ENCODE data around the gene FAM53A.

The FAM53A gene

DNA sequence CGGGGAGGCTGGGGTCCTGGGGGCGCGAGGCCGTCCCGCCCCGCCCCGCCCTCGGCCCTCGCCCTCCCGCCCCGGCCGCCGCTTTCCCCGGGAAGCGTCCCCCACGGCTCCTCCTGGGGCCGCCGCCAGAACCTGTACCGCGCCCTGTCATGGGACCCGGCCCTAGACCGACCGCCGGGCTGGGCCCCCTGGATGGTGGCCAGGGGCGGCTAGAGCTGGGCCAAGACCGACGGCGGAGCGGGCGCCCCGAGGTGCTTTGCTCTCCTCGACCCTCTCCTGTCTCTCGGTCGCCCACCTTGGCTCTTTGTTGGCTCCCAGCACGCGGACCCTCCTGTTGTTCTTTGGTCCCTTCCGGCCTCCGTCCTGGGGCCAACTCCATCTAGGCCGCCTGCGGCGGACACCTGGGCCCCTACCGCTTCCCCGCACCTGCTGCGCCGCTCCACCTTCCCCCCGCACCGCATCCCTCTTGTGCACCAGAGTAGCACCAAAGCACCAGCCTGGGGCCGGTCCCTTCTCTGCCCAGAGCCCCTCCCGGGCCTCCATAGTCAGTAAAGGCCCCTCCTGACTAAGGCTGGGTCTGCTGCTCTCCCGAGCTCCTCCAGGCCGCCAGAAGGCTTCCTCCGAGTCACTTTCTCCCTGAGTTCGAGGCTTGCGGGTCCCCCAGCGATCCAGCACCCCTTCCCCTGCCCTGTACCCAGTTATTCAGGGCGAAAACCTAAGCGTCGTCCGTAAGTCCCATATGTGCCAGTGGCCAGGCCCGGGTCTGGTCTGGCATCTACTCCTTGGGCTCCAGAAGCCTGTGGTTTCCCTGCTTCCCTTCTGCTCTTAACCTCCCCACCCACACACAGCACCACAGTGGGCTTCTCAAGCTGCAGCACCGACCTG lies 37.8 kb upstream of the FAM53A start:
- no peaks in the 10 kb centered on the region for H3K27me3 ChIP-seq
- TF ChIP-seq CTCF (IDR thresholded peaks at IDR 0.05) = no peak
- peak overlapping the region; percentile 82 to 90 for H3K4me3 ChIP-seq (ENCODE audit: low read depth in 1 of 2, low read length in 1 of 2)
- peak overlapping the region; percentile 98 for H3K27ac ChIP-seq
- no peaks in the 10 kb centered on the region for H3K9me3 ChIP-seq
- H3K36me3 ChIP-seq = peaks cover 26% of the 10 kb centered on the region
- peaks cover 72 to 78% of the 10 kb centered on the region in 2 experiments for H3K4me1 ChIP-seq (ENCODE audit: control insufficient read depth in 1 of 2, insufficient read depth in 1 of 2, low read depth in 1 of 2, low read length in 1 of 2)

GRCh38 chr4:1721003-1721665 lies 37.0 kb upstream of the FAM53A start, which contains the start of the genes TACC3 and TMEM129:
Gene TACC3, plus strand, starts transcription at chr4:1721521. Its CDS starts 1,901 bp downstream, at chr4:1723422.
Gene TMEM129, minus strand, starts transcription at chr4:1721323. Its CDS starts 486 bp downstream, at chr4:1720837.
- Histone ChIP-seq H3K4me3 (ENCODE audit: low read depth in 1 of 2, low read length in 1 of 2) (peak within 1 kb of the TSS; percentile 82 to 90), H3K9me3 (no peaks in the 10 kb centered on the region), H3K36me3 (peaks cover 30% of the 10 kb centered on the region), H3K27ac (peak within 1 kb of the TSS; percentile 98), H3K4me1 (ENCODE audit: control insufficient read depth in 1 of 2, insufficient read depth in 1 of 2, low read depth in 1 of 2, low read length in 1 of 2) (peaks cover 66 to 74% of the 10 kb centered on the region in 2 experiments), H3K27me3 (no peaks in the 10 kb centered on the region)
- no peak for TF ChIP-seq CTCF (IDR thresholded peaks at IDR 0.05)

GRCh38 chr4:1720163-1720983 lies 36.3 kb upstream of the FAM53A start:
- Histone ChIP-seq H3K4me1 (ENCODE audit: control insufficient read depth in 1 of 2, insufficient read depth in 1 of 2, low read depth in 1 of 2, low read length in 1 of 2) (peaks cover 66 to 74% of the 10 kb centered on the region in 2 experiments), H3K27me3 (no peaks in the 10 kb centered on the region), H3K27ac (peak overlapping the region; percentile 98), H3K36me3 (peaks cover 24% of the 10 kb centered on the region), H3K9me3 (no peaks in the 10 kb centered on the region), H3K4me3 (ENCODE audit: low read depth in 1 of 2, low read length in 1 of 2) (peak overlapping the region; percentile 82 to 90)
- peak; percentile 6 for TF ChIP-seq CTCF (IDR thresholded peaks at IDR 0.05)

DNA sequence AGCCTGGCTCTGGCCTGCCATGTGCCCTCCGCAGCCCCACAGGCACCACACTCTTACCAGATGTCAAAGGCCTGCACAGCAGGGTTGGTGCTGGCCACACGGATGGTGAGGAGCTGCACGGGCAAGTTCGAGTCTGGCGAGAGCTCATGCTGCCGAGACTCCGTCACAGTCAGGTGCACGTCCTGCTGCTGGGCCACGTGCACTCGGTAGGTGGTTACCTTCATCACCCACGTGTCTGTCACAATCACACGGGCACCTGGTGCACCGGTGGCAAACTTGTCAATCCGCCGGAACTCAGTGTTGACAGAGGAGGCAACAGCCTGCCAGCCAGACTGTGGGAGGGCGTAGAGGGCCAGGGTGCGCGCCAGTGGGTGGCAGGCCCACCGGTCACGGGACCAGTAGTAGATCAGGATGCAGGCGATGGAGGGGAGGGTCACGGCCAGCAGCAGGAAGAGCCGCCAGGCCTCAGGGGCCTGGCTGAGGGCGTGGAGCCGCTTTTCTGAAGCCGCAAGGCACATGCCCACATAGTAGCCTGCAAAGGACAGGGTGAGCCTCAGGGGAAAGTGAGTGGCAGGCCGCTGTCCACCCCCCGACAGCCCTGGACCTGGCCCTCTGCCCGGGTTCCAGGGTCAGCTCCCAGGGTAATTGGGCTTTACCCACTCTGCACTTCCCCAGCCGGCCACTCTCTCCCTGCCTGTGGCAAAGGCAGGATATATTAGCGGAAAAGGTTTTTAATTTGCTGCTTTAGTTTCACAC lies 34.2 kb upstream of the FAM53A start:
- no peak for TF ChIP-seq CTCF (IDR thresholded peaks at IDR 0.05)
- Histone ChIP-seq H3K9me3 (no peaks in the 10 kb centered on the region), H3K4me3 (ENCODE audit: low read depth in 1 of 2, low read length in 1 of 2) (no peak overlapping the region), H3K27me3 (no peaks in the 10 kb centered on the region), H3K4me1 (ENCODE audit: control insufficient read depth in 1 of 2, insufficient read depth in 1 of 2, low read depth in 1 of 2, low read length in 1 of 2) (peaks cover 66 to 75% of the 10 kb centered on the region in 2 experiments), H3K36me3 (peaks cover 21% of the 10 kb centered on the region), H3K27ac (peak overlapping the region; percentile 9)
